ENCODE results near the gene FBXO15. TPM values are rescaled to one million over a fixed set of nuclear protein-coding genes. Genes with fewer than 3 reads are reported as not detected.

FBXO15 gene
- total and polyA plus RNA-seq, 4 donors: 0.23 to 0.50 (median 0.41) TPM

DNA sequence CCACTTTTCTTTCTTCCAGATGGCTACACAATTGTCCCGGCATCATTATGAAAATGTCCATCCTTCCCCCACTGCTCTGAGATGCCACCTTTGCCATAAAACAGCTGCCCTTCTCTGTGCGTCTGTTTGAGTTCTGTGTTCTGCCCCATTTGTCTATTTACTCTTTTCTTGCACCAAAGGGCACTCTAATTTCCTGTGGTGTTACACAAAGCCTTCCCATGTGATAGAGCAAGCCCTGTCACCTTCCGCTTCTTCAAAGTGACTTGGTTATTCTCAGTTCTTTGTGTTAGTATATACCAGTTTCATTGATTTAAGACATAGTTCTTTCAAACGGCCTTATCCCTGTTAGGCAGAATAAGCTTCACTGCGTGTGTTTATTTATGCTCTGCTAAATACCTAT lies 84.1 kb downstream of the FBXO15 start:
- TF ChIP-seq NR2F2 (IDR thresholded peaks at IDR 0.05) (no peak), HNF4G (IDR thresholded peaks at IDR 0.05) (no peak)
- Histone ChIP-seq H3K4me1 (ENCODE audit: control insufficient read depth in 4 of 4, insufficient read depth in 4 of 4, low read length in 3 of 4) (no peaks in the 10 kb centered on the region), H3K27ac (ENCODE audit: low read depth in 1 of 2, low read length in 2 of 2) (no peak overlapping the region), H3K9me3 (ENCODE audit: control insufficient read depth in 4 of 4, low read length in 3 of 4) (no peaks in the 10 kb centered on the region), H3K27me3 (ENCODE audit: control insufficient read depth in 4 of 4, insufficient read depth in 4 of 4, low read length in 3 of 4) (peaks cover 0 to 7% (median 0%) of the 10 kb centered on the region in 4 donors), H3K9ac (ENCODE audit: low read depth in 1 of 2, low read length in 2 of 2) (no peak overlapping the region), H3K4me3 (ENCODE audit: low read depth in 1 of 3, low read length in 3 of 3) (no peak overlapping the region), H3K36me3 (ENCODE audit: control insufficient read depth in 4 of 4, insufficient read depth in 3 of 4, low read depth in 1 of 4, low read length in 3 of 4) (no peaks in the 10 kb centered on the region)
- no peak for DNase-seq (ENCODE audit: low spot score)
- WGBS: 69% methylated on average over 5 of the region's 5 CpGs

DNA sequence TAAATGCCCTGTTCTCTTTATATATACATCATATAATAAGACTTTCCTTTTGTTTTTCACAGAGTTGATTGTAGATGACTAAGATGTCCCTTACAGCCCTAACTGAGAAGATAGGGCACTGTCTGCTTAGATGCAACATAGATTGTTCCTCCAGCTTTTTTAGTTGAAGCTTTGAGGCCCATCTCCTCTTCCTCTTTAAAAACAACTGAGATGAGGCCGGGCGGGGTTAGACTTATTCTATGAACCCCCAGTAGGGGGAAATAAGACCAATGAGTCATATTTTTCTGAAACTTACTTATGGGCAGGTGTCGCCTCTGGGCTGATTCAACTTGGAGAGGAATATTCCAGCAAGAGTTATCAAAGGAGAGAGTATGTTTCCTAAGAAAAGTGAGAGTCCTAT lies 84.6 kb downstream of the FBXO15 start:
- no peak overlapping the region for H3K9ac ChIP-seq (ENCODE audit: low read depth in 1 of 2, low read length in 2 of 2)
- H3K36me3 ChIP-seq (ENCODE audit: control insufficient read depth in 4 of 4, insufficient read depth in 3 of 4, low read depth in 1 of 4, low read length in 3 of 4): no peaks in the 10 kb centered on the region
- no peak overlapping the region for H3K27ac ChIP-seq (ENCODE audit: low read depth in 1 of 2, low read length in 2 of 2)
- H3K4me1 ChIP-seq (ENCODE audit: control insufficient read depth in 4 of 4, insufficient read depth in 4 of 4, low read length in 3 of 4): no peaks in the 10 kb centered on the region
- no peak overlapping the region for H3K4me3 ChIP-seq (ENCODE audit: low read depth in 1 of 3, low read length in 3 of 3)
- no peak for DNase-seq (ENCODE audit: low spot score)
- H3K9me3 ChIP-seq (ENCODE audit: control insufficient read depth in 4 of 4, low read length in 3 of 4): no peaks in the 10 kb centered on the region
- TF ChIP-seq, protein P1, sequence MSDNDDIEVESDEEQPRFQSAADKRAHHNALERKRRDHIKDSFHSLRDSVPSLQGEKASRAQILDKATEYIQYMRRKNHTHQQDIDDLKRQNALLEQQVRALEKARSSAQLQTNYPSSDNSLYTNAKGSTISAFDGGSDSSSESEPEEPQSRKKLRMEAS (IDR thresholded peaks at IDR 0.05): no peak
- TF ChIP-seq HNF4A (conservative IDR thresholded peaks at IDR 0.05): no peak
- TF ChIP-seq GABPA (IDR thresholded peaks at IDR 0.05 in 1 of 2, conservative IDR thresholded peaks at IDR 0.05 in 1 of 2): no peak
- H3K27me3 ChIP-seq (ENCODE audit: control insufficient read depth in 4 of 4, insufficient read depth in 4 of 4, low read length in 3 of 4): peaks cover 0 to 7% (median 0%) of the 10 kb centered on the region in 4 donors
- 84% methylated on average over 3 of the region's 3 CpGs for WGBS

DNA sequence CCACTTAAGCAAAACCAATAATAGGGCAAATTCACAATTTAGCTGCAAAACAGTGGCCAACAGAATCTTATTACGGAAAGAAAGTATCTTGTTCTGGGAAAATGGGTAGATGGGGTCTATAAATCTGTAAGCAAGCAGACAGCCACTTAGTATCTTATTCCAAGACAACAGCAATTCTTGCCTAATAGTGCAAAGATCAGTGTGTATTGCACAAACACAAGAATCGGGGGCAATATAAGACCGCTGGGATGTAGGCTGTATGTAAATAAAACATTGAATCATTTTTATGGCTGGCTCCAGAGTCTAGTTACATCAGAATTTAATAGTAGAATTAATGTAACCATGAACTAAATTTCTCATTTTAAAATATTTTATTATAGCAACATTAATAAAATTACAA lies 85.6 kb downstream of the FBXO15 start:
- Histone ChIP-seq H3K27me3 (ENCODE audit: control insufficient read depth in 4 of 4, insufficient read depth in 4 of 4, low read length in 3 of 4) (peaks cover 0 to 7% (median 0%) of the 10 kb centered on the region in 4 donors), H3K4me3 (ENCODE audit: low read depth in 1 of 3, low read length in 3 of 3) (no peak overlapping the region)

DNA sequence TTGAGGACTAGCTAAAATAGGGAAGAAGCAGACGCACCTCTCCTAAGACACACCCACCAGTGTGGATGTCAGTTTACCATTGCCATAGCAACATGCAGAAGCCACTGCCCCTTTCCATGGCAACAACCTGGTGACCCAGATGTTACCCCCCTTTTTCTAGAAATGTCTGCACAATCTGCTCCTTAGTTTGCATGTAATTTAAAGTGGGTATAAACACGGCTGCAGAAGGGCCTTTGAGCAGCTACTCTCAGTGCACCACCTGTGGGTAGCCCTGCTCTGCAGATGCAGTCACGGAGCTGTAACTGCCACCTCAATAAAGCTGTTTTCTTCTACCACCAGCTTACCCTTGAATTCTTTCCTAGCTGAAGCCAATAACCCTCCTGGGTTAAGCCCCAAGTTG lies 87.1 kb downstream of the FBXO15 start:
- H3K27me3 ChIP-seq (ENCODE audit: control insufficient read depth in 4 of 4, insufficient read depth in 4 of 4, low read length in 3 of 4): peaks cover 0 to 7% (median 0%) of the 10 kb centered on the region in 4 donors
- H3K9me3 ChIP-seq (ENCODE audit: control insufficient read depth in 4 of 4, low read length in 3 of 4): no peaks in the 10 kb centered on the region
- H3K36me3 ChIP-seq (ENCODE audit: control insufficient read depth in 4 of 4, insufficient read depth in 3 of 4, low read depth in 1 of 4, low read length in 3 of 4): no peaks in the 10 kb centered on the region
- H3K4me1 ChIP-seq (ENCODE audit: control insufficient read depth in 4 of 4, insufficient read depth in 4 of 4, low read length in 3 of 4): no peaks in the 10 kb centered on the region
- H3K27ac ChIP-seq (ENCODE audit: low read depth in 1 of 2, low read length in 2 of 2): no peak overlapping the region
- 77% methylated on average over 3 of the region's 3 CpGs for WGBS
- DNase-seq (ENCODE audit: low spot score): no peak
- no peak overlapping the region for H3K9ac ChIP-seq (ENCODE audit: low read depth in 1 of 2, low read length in 2 of 2)
- H3K4me3 ChIP-seq (ENCODE audit: low read depth in 1 of 3, low read length in 3 of 3): no peak overlapping the region
- TF ChIP-seq YY1 (IDR thresholded peaks at IDR 0.05): no peak
- no peak for TF ChIP-seq HNF4A (conservative IDR thresholded peaks at IDR 0.05)
- no peak for TF ChIP-seq FOXA2 (IDR thresholded peaks at IDR 0.05)
- no peak for TF ChIP-seq NR2F2 (IDR thresholded peaks at IDR 0.05)
- no peak for TF ChIP-seq TAF1 (conservative IDR thresholded peaks at IDR 0.05)
- TF ChIP-seq GABPA (IDR thresholded peaks at IDR 0.05 in 1 of 2, conservative IDR thresholded peaks at IDR 0.05 in 1 of 2): no peak
- no peak for TF ChIP-seq FOXA1 (IDR thresholded peaks at IDR 0.05)
- TF ChIP-seq, protein P2, sequence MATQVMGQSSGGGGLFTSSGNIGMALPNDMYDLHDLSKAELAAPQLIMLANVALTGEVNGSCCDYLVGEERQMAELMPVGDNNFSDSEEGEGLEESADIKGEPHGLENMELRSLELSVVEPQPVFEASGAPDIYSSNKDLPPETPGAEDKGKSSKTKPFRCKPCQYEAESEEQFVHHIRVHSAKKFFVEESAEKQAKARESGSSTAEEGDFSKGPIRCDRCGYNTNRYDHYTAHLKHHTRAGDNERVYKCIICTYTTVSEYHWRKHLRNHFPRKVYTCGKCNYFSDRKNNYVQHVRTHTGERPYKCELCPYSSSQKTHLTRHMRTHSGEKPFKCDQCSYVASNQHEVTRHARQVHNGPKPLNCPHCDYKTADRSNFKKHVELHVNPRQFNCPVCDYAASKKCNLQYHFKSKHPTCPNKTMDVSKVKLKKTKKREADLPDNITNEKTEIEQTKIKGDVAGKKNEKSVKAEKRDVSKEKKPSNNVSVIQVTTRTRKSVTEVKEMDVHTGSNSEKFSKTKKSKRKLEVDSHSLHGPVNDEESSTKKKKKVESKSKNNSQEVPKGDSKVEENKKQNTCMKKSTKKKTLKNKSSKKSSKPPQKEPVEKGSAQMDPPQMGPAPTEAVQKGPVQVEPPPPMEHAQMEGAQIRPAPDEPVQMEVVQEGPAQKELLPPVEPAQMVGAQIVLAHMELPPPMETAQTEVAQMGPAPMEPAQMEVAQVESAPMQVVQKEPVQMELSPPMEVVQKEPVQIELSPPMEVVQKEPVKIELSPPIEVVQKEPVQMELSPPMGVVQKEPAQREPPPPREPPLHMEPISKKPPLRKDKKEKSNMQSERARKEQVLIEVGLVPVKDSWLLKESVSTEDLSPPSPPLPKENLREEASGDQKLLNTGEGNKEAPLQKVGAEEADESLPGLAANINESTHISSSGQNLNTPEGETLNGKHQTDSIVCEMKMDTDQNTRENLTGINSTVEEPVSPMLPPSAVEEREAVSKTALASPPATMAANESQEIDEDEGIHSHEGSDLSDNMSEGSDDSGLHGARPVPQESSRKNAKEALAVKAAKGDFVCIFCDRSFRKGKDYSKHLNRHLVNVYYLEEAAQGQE (IDR thresholded peaks at IDR 0.05): no peak
- no peak for TF ChIP-seq SP1 (IDR thresholded peaks at IDR 0.05)

More for the DNA sequence above, 85.6 kb downstream of the FBXO15 start:
- no peak for TF ChIP-seq HNF4G (IDR thresholded peaks at IDR 0.05)
- peak in 1 of 2 donors; percentile 26 for TF ChIP-seq HNF4A (conservative IDR thresholded peaks at IDR 0.05)
- DNase-seq (ENCODE audit: low spot score): no peak
- H3K27ac ChIP-seq (ENCODE audit: low read depth in 1 of 2, low read length in 2 of 2): no peak overlapping the region
- WGBS: 46% methylated on average over 3 of the region's 3 CpGs
- no peaks in the 10 kb centered on the region for H3K4me1 ChIP-seq (ENCODE audit: control insufficient read depth in 4 of 4, insufficient read depth in 4 of 4, low read length in 3 of 4)
- no peaks in the 10 kb centered on the region for H3K9me3 ChIP-seq (ENCODE audit: control insufficient read depth in 4 of 4, low read length in 3 of 4)
- H3K36me3 ChIP-seq (ENCODE audit: control insufficient read depth in 4 of 4, insufficient read depth in 3 of 4, low read depth in 1 of 4, low read length in 3 of 4): no peaks in the 10 kb centered on the region
- H3K9ac ChIP-seq (ENCODE audit: low read depth in 1 of 2, low read length in 2 of 2): no peak overlapping the region

All from liver (tissue), 9 donors.